Measurements from ENCODE around the gene ITIH3.

DNA sequence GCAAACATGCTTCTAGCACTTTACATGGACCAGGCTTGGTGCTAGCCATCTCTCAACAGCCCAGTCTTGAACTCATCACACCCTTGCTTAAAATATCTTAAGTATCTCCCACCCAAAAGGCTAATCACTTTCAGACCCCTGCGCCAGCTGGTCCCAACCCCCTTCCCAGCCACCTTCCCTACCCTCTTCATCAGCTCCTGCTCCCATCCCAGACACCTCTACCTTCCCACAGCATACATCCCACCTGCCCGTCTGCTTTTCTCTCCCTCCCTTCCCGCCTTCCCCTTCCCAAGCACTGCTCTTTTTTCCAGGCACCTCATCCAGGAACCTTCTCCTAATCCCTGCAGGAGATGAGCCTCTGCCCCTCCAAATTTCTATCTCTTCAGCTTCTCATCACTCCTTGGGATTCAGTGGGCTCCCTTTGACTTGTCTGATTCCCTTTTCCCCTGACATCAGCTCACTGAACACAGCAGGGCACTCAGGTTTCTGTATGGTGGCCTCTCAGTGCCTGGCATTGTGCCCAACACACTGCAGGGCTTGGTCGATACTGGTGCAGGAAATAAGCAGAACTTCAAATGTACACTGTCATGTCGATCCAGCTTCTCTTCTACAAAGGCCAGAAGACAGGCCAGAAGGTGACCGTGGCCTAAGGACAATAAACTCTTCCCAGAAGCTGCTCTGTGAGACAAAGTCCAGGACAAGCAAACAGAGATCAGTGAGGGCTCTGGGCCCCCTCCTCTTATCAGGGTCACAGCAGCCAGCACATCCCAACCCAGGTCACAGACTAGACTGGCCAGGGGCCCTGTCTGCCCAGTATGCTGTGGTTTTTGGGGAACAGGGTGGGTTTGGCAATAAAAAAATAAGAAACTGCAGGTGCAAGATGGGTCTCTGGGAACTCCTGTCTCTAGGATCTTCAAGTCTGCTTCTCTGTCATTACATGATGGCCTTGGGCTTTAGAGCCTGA is 19.4 kb upstream of the ITIH3 start:
- TF ChIP-seq, protein P1, sequence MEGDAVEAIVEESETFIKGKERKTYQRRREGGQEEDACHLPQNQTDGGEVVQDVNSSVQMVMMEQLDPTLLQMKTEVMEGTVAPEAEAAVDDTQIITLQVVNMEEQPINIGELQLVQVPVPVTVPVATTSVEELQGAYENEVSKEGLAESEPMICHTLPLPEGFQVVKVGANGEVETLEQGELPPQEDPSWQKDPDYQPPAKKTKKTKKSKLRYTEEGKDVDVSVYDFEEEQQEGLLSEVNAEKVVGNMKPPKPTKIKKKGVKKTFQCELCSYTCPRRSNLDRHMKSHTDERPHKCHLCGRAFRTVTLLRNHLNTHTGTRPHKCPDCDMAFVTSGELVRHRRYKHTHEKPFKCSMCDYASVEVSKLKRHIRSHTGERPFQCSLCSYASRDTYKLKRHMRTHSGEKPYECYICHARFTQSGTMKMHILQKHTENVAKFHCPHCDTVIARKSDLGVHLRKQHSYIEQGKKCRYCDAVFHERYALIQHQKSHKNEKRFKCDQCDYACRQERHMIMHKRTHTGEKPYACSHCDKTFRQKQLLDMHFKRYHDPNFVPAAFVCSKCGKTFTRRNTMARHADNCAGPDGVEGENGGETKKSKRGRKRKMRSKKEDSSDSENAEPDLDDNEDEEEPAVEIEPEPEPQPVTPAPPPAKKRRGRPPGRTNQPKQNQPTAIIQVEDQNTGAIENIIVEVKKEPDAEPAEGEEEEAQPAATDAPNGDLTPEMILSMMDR (IDR thresholded peaks at IDR 0.05): no peak
- no peak for TF ChIP-seq POLR2A (IDR thresholded peaks at IDR 0.05)

Data from uterus (tissue), 2 donors.